ENCODE measurements around the gene ATP2C2. TPM values are rescaled to one million over a fixed set of nuclear protein-coding genes. Genes with fewer than 3 reads are reported as not detected.

Gene ATP2C2
- total RNA-seq, 1 experiment from 2014 or later = 4.3 TPM

GRCh38 chr16:84426804-84427203 lies 58.5 kb downstream of the ATP2C2 start:
- Mint-ChIP-seq H3K27ac (no peak overlapping the region), H3K36me3 (peaks cover 12% of the 10 kb centered on the region), H3K9me3 (peaks cover 14% of the 10 kb centered on the region), H3K4me3 (no peak overlapping the region), H3K4me1 (no peaks in the 10 kb centered on the region), H3K27me3 (ENCODE audit: low read depth) (peaks cover 6% of the 10 kb centered on the region; the same call in 1 of the 2 replicates)
- CTCF ChIA-PET = no interaction called here
- ATAC-seq (no peak), DNase-seq (ENCODE audit: low spot score) (no peak)
- TF ChIP-seq OVOL2 (CRISPR knock-in tag; IDR thresholded peaks at IDR 0.05; ENCODE audit: borderline replicate concordance) = no peak
- TF ChIP-seq GRHL2 (CRISPR knock-in tag; IDR thresholded peaks at IDR 0.05; ENCODE audit: insufficient replicate concordance, severe bottlenecking) = no peak
- no peak for TF ChIP-seq ELF4 (CRISPR knock-in tag; IDR thresholded peaks at IDR 0.05; ENCODE audit: low read depth)
- TF ChIP-seq ZNF317 (CRISPR knock-in tag; IDR thresholded peaks at IDR 0.05; ENCODE audit: borderline replicate concordance, low read depth) = no peak
- no peak for TF ChIP-seq ZNF219 (CRISPR knock-in tag; IDR thresholded peaks at IDR 0.05; ENCODE audit: borderline replicate concordance)
- TF ChIP-seq, protein P1, sequence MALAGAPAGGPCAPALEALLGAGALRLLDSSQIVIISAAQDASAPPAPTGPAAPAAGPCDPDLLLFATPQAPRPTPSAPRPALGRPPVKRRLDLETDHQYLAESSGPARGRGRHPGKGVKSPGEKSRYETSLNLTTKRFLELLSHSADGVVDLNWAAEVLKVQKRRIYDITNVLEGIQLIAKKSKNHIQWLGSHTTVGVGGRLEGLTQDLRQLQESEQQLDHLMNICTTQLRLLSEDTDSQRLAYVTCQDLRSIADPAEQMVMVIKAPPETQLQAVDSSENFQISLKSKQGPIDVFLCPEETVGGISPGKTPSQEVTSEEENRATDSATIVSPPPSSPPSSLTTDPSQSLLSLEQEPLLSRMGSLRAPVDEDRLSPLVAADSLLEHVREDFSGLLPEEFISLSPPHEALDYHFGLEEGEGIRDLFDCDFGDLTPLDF (CRISPR knock-in tag; IDR thresholded peaks at IDR 0.05) = no peak
- TF ChIP-seq FOXP1 (CRISPR knock-in tag; IDR thresholded peaks at IDR 0.05; ENCODE audit: borderline replicate concordance) = no peak
- no peak for TF ChIP-seq TP53 (CRISPR knock-in tag; IDR thresholded peaks at IDR 0.05)
- TF ChIP-seq, protein P2, sequence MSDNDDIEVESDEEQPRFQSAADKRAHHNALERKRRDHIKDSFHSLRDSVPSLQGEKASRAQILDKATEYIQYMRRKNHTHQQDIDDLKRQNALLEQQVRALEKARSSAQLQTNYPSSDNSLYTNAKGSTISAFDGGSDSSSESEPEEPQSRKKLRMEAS (CRISPR knock-in tag; IDR thresholded peaks at IDR 0.05) = no peak
- POLR2A ChIA-PET = no interaction called here

- Mint-ChIP-seq H3K27me3 (ENCODE audit: low read depth) (peaks cover 2% of the 10 kb centered on the region; the same call in 1 of the 2 replicates), H3K4me3 (no peak overlapping the region), H3K9me3 (peaks cover 14% of the 10 kb centered on the region), H3K27ac (no peak overlapping the region), H3K4me1 (no peaks in the 10 kb centered on the region), H3K36me3 (peaks cover 12% of the 10 kb centered on the region)
- CTCF ChIA-PET = no interaction called here
- no peak for TF ChIP-seq CREB1 (CRISPR knock-in tag; IDR thresholded peaks at IDR 0.05)
- no peak for TF ChIP-seq KAT7 (CRISPR knock-in tag; IDR thresholded peaks at IDR 0.05; ENCODE audit: borderline replicate concordance)
- TF ChIP-seq ZBTB43 (CRISPR knock-in tag; IDR thresholded peaks at IDR 0.05) = no peak
- no peak for TF ChIP-seq ZNF317 (CRISPR knock-in tag; IDR thresholded peaks at IDR 0.05; ENCODE audit: borderline replicate concordance, low read depth)
- TF ChIP-seq, protein P3, sequence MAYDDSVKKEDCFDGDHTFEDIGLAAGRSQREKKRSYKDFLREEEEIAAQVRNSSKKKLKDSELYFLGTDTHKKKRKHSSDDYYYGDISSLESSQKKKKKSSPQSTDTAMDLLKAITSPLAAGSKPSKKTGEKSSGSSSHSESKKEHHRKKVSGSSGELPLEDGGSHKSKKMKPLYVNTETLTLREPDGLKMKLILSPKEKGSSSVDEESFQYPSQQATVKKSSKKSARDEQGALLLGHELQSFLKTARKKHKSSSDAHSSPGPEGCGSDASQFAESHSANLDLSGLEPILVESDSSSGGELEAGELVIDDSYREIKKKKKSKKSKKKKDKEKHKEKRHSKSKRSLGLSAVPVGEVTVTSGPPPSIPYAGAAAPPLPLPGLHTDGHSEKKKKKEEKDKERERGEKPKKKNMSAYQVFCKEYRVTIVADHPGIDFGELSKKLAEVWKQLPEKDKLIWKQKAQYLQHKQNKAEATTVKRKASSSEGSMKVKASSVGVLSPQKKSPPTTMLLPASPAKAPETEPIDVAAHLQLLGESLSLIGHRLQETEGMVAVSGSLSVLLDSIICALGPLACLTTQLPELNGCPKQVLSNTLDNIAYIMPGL (CRISPR knock-in tag; IDR thresholded peaks at IDR 0.05) = no peak
- TF ChIP-seq MXD4 (CRISPR knock-in tag; IDR thresholded peaks at IDR 0.05; ENCODE audit: borderline replicate concordance) = no peak
- no peak for TF ChIP-seq TCF7 (CRISPR knock-in tag; IDR thresholded peaks at IDR 0.05; ENCODE audit: low read depth)
- TF ChIP-seq NFATC4 (CRISPR knock-in tag; IDR thresholded peaks at IDR 0.05) = no peak
- no peak for TF ChIP-seq TP53 (CRISPR knock-in tag; IDR thresholded peaks at IDR 0.05)
- TF ChIP-seq, protein P4, sequence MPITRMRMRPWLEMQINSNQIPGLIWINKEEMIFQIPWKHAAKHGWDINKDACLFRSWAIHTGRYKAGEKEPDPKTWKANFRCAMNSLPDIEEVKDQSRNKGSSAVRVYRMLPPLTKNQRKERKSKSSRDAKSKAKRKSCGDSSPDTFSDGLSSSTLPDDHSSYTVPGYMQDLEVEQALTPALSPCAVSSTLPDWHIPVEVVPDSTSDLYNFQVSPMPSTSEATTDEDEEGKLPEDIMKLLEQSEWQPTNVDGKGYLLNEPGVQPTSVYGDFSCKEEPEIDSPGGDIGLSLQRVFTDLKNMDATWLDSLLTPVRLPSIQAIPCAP (CRISPR knock-in tag; IDR thresholded peaks at IDR 0.05) = no peak
- no peak for TF ChIP-seq JUN (CRISPR knock-in tag; IDR thresholded peaks at IDR 0.05)
- no peak for TF ChIP-seq ZNF532 (CRISPR knock-in tag; IDR thresholded peaks at IDR 0.05; ENCODE audit: borderline replicate concordance)
- TF ChIP-seq FOXP1 (CRISPR knock-in tag; IDR thresholded peaks at IDR 0.05; ENCODE audit: borderline replicate concordance) = no peak
- no peak for TF ChIP-seq NR3C1 (CRISPR knock-in tag; conservative IDR thresholded peaks at IDR 0.05; ENCODE audit: low read depth)
- no peak for TF ChIP-seq HMGA2 (CRISPR knock-in tag; IDR thresholded peaks at IDR 0.05)
- TF ChIP-seq CBFB (CRISPR knock-in tag; IDR thresholded peaks at IDR 0.05; ENCODE audit: low read depth) = no peak
- TF ChIP-seq, protein P5, sequence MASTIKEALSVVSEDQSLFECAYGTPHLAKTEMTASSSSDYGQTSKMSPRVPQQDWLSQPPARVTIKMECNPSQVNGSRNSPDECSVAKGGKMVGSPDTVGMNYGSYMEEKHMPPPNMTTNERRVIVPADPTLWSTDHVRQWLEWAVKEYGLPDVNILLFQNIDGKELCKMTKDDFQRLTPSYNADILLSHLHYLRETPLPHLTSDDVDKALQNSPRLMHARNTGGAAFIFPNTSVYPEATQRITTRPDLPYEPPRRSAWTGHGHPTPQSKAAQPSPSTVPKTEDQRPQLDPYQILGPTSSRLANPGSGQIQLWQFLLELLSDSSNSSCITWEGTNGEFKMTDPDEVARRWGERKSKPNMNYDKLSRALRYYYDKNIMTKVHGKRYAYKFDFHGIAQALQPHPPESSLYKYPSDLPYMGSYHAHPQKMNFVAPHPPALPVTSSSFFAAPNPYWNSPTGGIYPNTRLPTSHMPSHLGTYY (CRISPR knock-in tag; IDR thresholded peaks at IDR 0.05) = no peak
- TF ChIP-seq RELA (CRISPR knock-in tag; IDR thresholded peaks at IDR 0.05; ENCODE audit: borderline replicate concordance) = no peak
- DNase-seq (ENCODE audit: low spot score) (no peak), ATAC-seq (no peak)
- POLR2A ChIA-PET = no interaction called here
Observed at GRCh38 chr16:84427553-84427952, 59.2 kb downstream of the ATP2C2 start.

Measured in WTC11 (cell line).